NK-92 (cell line): Measurements from ENCODE around the gene PAM.
"Not testable (repeated sequence)": the region's sequence is repeated elsewhere in the genome, so short reads cannot be mapped to it uniquely, and the experiment has no call there.

ENCODE experiments used
- DNase-seq: peaks from one replicate; lab custom pipeline; 2025; ENCODE audit not compliant: unreplicated experiment; lab: John Stamatoyannopoulos, UW

Gene PAM

DNA sequence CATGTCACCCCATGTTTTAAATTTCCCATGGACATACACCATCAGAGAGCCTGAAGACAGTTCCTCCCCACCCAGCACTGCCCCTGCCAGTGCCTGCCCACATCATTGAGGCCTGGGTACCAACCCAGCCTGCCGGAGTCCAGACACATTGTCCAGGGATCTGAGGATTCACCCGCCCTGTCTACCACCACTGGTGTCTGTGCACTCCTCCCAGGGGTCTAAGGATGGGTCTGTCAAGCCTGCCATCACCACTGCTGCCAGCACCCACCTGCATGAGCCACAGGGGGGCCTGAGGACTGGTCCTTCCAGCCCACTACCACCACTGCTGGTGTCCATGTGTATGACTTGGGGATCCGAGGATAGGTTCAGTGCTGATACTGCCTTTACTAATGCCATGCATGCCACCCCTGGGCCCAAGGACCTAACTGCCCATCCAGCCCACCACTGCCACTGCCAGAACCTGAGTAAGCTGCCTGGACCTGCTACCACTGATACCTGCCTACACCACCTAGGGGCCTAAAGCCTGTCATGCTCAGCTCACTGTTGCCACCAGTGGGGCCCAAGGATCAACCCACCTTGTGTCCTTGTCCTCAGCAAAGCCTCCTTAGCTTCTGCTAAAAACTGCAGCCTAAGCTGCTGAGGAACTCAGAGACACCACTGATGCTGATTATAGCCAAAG lies 227.0 kb downstream of the PAM start:
- DNase-seq, result no peak

DNA sequence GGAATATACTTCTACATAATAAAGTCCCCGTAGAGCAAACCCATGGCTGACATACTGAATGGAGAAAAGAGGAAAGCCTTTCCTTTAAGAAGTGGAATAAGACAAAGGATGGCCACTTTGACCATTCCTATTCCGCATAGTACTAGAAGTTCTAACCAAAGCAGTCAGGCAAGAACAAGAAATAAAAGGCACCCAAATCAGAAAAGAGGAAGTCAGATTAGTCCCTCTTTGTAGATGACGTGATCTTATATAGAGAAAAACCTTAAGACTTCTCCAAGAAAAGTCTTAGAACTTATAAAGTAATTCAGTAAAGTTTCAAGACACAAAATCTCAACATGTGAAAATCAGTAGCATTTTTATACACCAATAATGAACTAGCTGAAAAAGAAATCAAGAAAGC lies 231.0 kb downstream of the PAM start:
- DNase-seq, result no peak

DNA sequence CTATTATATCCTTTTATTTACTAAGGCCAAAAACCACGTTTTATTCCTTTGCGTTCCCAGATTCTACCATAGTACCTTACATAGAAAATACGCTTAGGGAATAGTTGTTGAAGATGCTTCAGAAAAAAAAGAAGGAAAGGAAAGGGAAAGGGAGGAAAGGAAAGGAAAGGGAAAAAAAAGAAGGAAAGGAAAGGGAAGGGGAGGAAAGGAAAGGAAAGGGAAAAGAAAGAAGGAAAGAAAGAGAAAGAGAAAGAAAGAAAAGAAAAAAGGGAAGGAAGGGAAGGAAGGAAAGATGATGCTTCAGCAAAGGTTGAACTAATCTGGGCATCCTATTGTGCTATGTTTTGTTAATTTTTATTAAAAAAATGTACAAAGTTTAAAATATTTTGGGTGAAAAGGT lies 233.4 kb downstream of the PAM start:
- DNase-seq, result no peak

DNA sequence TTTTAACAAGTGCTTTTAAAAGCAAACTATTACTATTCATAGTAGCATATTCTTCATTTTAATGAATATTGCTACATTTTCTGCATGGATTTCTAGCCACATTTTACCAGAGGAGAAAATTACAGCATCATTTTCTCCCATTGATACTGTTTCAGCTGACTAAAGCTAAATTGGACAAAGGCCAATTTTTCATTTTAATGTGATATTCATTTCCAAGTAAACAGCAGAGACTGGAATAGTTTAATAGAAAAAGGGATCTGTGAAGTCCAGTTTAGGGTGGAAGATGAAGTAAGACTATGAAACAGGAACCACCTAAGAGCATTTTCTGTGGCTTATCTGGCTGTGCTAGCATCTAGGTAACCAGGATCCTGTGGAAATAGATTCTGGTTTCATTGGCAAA lies 236.7 kb downstream of the PAM start:
- DNase-seq, result no peak

DNA sequence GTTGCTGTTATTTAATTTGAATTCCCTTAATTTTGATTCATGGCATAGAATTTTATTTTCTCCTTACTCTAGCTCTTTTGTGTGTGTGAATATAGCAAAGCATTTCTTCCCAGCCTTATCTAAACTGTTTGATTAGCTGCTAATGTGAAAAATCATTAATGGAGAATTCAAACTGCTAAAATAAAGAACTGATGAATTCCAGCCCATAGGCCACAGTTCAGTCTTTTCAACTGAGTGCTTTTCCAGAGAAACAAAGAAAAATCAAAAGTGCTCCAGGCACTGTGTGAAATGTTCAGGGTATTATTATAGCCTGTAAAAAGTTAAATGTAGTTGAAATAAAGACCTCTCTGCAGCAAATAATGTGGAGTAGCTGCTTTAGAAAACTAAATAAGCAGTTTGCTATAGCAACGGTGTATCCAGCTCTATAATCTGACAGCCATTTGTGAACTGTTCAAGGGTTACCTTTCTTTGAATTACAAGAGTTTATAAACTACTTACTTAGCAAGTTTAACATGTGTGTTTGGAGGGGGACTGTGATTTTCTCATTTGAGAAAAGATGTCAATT lies 241.0 kb downstream of the PAM start:
- DNase-seq, result no peak

DNA sequence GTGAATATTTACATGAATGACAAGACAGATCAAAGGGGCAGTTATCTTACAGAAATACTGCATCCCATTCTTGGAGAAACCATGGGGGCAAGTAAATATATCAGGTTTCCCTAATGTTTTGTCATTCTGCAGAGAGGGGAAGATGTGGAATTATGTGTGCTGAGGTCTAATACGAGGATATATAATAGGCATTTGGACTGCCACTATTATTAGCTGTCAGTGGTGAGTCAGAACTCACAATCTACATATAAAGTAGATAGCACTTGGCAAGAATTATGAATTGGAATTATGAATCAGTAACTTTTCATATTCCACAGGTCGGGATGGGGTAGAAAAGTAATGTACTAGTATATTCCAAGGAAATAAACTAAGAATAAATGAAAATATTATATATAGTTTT lies 243.1 kb downstream of the PAM start:
- DNase-seq, result no peak

DNA sequence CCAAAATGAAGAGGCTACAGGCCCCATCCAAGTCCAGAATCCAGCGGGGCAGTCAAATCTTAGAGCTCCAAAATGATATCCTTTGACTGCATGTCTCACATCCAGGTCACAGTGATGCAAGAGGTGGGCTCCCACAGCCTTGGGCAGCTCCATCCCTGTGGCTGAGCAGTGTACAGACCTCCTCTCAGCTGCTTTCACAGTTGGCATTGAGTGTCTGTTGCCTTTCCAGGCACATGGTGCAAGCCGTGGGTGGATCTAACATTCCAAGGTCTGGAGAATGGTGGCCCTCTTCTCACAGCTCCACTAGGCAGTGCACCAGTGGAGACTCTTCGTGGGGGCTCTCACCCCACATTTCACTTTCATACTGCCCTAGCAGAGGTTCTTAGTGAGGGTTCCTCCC lies 244.1 kb downstream of the PAM start:
- no peak for DNase-seq

DNA sequence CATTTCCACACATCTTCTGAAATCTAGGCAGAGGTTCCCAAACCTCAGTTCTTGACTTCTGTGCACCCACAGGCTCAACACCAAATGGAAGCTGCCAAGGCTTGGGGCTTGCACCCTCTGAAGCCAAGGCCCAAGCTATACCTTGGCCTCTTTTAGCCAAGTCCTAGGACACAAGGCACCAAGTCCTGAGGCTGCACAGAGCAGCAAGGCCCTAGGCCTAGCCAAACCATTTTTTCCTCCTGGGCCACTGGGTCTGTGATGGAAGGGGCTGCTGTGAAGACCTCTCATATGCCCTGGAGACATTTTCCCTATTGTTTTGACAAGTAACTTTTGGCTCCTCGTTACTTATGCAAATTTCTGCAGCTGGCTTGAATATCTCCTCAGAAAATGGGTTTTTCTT lies 244.5 kb downstream of the PAM start:
- not testable (repeated sequence) for DNase-seq

DNA sequence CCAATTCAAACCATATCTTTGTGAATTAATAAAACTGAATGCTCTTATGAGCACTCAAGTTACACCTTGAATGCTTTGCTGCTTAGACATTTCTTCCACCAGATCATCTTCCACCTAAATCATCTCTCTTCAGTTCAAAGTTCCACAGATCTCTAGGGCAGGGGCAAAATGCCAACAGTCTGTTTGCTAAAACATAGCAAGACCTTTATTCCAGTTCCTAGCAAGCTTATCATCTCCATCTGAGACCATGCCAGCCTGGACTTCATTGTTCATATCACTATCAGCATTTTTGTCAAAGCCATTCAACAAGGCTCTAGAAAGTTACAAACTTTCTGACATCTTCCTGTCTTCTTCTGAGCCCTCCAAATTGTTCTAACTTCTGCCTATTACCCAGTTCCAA lies 245.0 kb downstream of the PAM start:
- no peak for DNase-seq

DNA sequence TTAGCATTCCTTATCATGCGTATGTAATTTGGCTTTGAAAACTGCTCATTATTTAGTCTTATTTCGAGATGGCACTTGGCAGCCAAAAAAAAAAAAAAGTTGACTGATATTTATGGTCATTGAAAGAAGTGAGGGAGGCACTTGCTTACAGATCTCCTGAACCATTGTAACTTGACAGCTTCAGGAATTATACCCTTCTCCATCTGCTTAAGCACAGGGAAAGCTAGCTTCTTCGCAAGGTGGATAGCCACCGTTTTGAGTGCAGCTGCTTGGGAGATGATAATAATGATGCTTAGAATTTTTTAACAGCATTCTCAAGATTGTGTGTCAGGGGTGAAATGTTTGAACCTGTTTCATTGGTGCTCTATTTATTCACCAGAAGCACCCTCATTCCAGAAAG lies 248.8 kb downstream of the PAM start:
- DNase-seq, result no peak

DNA sequence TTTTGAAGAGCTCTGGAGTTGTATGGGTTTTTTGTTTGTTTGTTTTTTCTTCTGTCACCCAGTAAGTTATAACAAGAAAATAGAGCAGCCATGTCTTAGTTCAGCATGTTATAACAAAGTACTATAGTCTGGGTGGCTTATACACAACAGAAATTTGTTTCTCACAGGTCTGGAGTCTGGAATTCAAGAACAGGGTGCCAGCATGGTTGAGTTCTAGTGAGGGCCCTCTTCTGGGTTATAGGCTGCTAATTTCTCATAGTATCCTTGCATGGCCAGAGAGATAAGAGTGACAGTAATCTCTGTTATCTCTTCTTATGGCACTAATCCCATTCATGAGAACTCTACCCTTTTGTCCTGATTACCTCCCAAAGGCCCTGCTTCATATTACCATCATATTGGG lies 250.2 kb downstream of the PAM start:
- no peak for DNase-seq

DNA sequence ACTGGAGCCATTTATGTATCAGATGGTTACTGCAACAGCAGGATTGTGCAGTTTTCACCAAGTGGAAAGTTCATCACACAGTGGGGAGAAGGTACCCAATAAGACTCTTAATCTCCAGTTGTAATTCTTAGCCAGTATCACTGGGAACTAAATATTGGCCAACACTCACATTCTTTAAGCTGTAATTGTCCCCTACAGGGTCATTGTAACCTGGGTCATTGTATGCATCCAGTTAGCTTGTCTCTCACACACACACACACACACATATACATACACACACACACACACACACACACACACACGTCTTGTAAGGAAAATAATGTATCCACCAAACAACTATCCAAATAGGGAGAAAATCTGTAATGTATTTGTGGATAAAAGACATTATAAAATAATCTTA lies 251.8 kb downstream of the PAM start:
- no peak for DNase-seq

DNA sequence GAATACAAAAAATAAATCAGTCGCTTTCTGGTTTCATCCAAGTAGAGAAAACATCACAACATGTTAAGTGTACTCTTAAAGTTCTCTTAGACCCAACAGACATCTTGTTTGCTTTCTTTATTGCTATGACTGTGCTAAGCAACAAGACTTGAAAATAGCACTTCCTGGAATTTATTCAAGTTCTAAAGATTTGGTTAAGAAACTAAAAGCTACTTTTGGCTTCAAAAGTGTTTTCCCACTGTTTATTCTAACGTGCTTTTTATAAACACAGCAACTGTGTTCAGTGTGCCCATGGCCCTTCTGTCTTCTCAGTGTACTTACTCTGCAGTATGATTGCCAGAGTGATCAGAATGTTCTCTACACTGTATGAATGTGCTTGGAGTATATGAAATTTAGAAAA lies 255.1 kb downstream of the PAM start:
- DNase-seq, result no peak

DNA sequence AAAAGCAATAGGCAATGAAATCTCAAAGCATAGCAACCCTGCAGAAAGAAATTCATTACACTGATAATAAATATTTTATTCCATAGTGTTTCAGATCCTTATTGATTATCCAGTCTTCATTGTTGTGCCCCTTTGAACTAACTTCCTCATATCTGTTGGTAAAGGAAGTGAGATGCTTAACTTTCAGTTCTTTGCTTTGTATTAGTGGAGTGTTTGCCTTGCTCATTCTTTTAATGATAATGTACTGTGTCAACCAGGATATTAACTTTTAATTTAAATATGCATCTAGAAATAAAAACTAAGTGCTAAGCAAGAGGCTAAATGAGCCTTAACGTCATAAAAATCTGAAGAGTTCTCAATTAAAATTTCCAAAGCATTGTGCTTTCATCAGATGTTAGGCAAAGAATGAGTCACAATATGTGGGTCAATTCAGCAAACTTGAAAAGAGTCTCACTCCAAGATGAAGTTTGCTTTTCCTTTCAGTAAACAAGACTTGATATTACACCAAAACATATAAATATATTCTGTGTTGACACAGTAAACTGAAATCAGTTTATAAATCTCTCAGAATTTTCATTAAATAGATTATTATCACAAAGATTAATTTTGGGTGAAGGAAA lies 258.9 kb downstream of the PAM start:
- DNase-seq, result no peak

DNA sequence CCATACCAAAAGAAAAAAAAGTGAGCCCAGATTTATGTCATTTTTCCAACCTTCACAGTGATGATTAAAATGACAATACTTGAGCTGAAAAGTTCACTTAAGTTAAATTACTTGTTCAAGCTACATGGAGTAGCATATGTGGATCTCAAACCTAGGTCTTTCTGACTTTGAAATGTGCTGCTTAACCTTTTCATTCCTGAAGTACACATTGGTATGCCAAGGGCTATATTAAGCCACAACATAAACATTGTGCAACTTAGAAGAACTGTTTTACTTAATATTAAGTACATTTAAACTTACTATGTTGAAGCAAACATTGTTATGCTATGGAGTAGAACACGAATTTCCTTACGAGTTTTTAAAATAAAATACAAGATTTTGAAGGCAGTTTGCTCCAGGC lies 259.9 kb downstream of the PAM start:
- no peak for DNase-seq

DNA sequence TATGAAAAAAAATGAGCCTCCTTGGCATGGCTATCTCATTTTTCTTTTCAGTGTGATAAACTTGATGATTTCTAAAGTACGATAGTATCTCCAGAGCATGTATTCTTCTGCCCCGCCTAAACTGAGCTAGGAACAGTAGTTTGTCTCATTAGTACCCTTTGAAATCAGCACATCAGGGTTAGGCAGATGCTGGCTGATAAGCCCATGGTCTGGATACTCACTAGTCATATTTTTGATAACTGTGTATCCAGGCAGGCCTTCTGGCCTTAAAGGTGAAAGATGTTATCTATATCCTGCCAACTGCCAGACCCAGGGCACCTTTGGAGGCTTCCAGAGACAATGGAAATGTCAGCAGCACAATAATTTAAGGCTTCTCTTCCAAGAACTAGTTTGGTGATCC lies 261.1 kb downstream of the PAM start:
- DNase-seq, result no peak

DNA sequence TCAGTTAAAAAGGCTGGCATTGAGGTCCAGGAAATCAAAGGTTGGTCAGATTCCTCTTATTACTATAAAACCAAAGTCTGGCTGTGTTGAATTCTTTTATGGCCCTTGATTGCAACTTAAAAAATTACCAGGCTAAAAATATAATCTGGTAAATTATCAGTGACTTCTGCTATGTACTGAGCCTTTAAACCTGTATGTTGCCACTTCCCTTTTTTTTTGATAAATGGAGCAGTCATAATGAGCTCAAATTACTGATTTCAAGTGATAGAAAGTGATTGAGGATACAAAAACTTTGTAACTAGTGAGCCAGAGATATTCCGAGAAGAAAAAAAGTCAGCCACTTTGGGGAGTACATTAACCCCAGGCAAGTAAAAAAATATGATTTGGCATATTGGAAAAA lies 264.7 kb downstream of the PAM start:
- no peak for DNase-seq

DNA sequence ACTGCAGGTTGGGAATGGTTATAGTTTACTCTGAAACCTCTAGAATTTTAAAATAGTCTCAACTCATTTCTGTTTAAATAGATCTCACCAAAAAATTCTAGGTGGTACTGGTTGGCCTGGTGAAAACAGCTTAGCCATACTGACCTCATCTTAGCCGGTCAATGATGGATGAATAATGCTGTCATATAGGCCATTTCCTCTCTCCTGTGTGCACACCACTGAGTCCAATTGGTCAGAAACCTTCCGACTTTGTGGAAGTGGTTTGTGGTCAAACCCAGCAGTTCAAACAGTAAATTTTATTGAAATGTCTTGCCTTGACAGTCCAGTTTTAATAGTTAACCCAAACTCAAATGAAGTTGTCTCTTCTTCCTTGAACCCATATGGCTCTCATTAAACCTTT lies 266.2 kb downstream of the PAM start:
- no peak for DNase-seq

DNA sequence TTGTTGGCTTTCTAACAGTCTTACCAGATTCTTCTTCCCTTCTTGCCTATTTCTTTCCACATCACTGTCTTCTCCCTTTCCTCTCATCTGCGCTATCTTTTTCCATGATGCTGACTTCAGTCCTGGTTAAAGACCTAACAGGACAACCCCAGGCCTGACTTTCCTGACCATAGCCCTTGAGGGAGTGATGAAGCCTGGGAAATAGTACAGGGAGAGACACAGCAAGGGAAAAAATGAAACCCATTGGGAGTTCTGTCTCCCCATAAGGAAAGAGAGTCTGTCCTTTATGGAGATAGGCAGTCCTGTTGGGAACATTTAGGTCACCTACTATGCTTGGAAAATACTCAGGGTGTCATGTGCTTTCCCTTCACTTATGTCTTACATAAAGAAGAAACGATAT lies 272.2 kb downstream of the PAM start:
- DNase-seq, result no peak

DNA sequence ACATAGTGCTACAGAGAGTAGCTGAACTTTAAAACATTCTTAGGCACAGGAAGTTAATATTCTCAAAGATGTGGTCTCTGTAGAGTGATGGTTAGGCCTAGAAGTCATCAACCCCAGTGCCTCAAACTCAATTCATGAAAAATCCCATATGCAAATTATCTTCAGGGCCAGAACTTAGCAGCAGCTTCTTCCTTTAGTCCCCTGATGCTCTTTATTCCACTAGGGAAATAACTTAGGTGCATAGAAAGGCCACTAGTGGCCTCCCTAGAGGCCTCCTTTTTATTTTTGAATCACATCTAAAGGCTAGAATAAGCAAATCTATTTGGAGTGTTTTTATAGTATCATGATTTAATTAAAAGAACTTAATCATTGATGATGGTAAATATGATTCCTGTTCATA lies 276.5 kb downstream of the PAM start:
- no peak for DNase-seq

DNA sequence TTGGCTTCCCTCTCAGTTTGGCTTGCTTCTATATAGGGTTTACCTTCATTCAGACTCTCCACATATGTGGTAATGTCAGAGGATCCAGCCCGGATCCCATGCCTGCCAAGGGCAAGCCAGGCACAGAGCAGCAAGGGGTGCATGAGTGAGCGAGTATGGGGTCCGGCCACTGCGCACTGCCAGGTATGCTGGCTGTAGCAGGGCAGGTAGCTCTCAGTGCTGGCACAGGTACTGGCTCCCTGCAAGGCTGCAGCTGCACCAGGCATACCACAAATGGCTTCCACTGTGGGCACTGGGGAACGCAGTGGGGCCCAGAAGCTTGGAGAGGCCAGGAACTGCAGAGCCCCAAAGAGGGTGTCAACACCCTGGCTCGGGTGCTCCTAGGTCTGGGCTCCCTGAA lies 278.6 kb downstream of the PAM start:
- DNase-seq, result no peak

DNA sequence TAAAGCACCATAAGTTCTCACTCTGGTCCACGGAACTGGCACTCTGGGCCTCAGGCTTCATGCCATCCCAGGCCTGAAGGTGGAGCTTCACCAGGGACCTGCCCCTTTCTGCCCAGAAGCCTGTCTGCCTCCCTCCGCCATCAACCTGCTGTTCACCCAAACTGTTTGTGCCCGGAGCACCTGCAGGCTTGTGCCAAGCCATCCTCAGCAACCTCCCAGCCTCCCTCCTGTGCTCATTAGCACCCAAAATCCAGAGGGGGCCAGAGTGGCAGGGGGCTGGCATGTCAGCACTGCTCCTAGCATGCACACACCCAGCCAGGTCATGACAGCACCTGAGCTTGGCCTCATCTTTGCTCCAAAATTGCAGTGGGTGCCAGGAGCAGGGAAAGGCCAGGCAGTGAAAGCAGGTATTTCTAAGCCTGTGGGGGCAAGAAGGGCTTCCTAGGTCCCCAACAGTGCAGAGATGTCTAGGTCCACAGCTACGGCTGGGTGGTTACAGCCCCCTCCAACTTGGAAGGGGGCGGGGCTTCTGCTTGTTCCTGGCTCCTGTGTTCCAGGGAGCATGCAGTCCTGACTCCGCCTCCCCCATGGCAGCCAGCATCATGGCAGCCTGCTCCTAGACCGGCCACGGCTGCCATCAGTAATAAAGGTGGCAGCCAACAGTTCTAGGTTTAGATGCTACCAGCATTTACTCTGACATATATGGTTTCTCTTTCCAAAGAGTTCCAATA lies 279.7 kb downstream of the PAM start:
- no peak for DNase-seq
